ENCODE measurements around the gene SDK2.

- TF ChIP-seq CTCF (IDR thresholded peaks at IDR 0.05) (no peak), POLR2A (IDR thresholded peaks at IDR 0.05) (no peak)
Observed at GRCh38 chr17:73396431-73397277, 247.6 kb downstream of the SDK2 start.

All from Peyer's patch (tissue), 4 donors.